ENCODE results near the gene STN1.

GRCh38 chr10:103849212-103849877 lies 68.6 kb downstream of the STN1 start:
- TF ChIP-seq BHLHE40 (IDR thresholded peaks at IDR 0.05; ENCODE audit: low read depth, low read length): no peak
- TF ChIP-seq, protein P1, sequence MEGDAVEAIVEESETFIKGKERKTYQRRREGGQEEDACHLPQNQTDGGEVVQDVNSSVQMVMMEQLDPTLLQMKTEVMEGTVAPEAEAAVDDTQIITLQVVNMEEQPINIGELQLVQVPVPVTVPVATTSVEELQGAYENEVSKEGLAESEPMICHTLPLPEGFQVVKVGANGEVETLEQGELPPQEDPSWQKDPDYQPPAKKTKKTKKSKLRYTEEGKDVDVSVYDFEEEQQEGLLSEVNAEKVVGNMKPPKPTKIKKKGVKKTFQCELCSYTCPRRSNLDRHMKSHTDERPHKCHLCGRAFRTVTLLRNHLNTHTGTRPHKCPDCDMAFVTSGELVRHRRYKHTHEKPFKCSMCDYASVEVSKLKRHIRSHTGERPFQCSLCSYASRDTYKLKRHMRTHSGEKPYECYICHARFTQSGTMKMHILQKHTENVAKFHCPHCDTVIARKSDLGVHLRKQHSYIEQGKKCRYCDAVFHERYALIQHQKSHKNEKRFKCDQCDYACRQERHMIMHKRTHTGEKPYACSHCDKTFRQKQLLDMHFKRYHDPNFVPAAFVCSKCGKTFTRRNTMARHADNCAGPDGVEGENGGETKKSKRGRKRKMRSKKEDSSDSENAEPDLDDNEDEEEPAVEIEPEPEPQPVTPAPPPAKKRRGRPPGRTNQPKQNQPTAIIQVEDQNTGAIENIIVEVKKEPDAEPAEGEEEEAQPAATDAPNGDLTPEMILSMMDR (conservative IDR thresholded peaks at IDR 0.05; ENCODE audit: low read depth, low read length): no peak
- no peak for TF ChIP-seq MXI1 (IDR thresholded peaks at IDR 0.05; ENCODE audit: borderline replicate concordance, low read depth, low read length)
- no peak for TF ChIP-seq NFE2L2 (IDR thresholded peaks at IDR 0.05; ENCODE audit: low read depth, low read length)
- no peak for TF ChIP-seq RFX5 (IDR thresholded peaks at IDR 0.05; ENCODE audit: low read depth, low read length)
- no peak for TF ChIP-seq MAZ (IDR thresholded peaks at IDR 0.05; ENCODE audit: borderline replicate concordance, low read depth, low read length)
- TF ChIP-seq RCOR1 (IDR thresholded peaks at IDR 0.05; ENCODE audit: insufficient replicate concordance, low read length): no peak
- TF ChIP-seq MAFK (IDR thresholded peaks at IDR 0.05; ENCODE audit: low read depth, low read length): no peak

All from IMR-90 (cell line).